SK-N-SH (cell line): ENCODE data around the gene SEC61A1. TPM values are rescaled to one million over a fixed set of nuclear protein-coding genes. Genes with fewer than 3 reads are reported as not detected.

ENCODE experiments used
- CTCF ChIA-PET: fragments of 300-600, 350-600 bp; formaldehyde crosslinking; extraction: SDS; loops from one replicate; lab custom pipeline; 2021; lab: Yijun Ruan, JAX
- POLR2A ChIA-PET: fragments of 350-600 bp; sonication (Branson Sonifier 250); formaldehyde crosslinking; extraction: SDS; loops from one replicate; lab custom pipeline; 2020; ENCODE audit warnings: antibody characterized with exemption, inconsistent platforms; lab: Yijun Ruan, JAX
- DNase-seq: peaks from one replicate; pipeline ENCODE4 v3.0.0; 2012
- H2AFZ ChIP-seq: fragments of 200-600 bp; sonication (generic); 2 replicates; pipeline ENCODE4 v1.8.1; 2016; ENCODE audit warnings: antibody characterized with exemption, mild to moderate bottlenecking, low read depth
- H3F3A ChIP-seq: fragments of 200-600 bp; sonication (generic); replicated peaks from 2 replicates; pipeline ENCODE3; 2016; ENCODE audit warnings: antibody characterized with exemption, mild to moderate bottlenecking; ENCODE audit not compliant: insufficient read depth
- H3K27ac ChIP-seq, 2 experiments: fragments of 200-500 bp in 1 of 2; fragments of 200-600 bp in 1 of 2; sonication (Bioruptor generic) in 1 of 2; sonication (generic), shearing (Covaris generic) in 1 of 2; 2 replicates each; pipeline versions ENCODE4 v1.5.1 to v1.6.1; 2014 to 2016; ENCODE audit warnings: low read depth in 2 of 2, inconsistent platforms in 1 of 2, low read length in 1 of 2, mild to moderate bottlenecking in 1 of 2, mixed read lengths in 1 of 2
- H3K27me3 ChIP-seq: fragments of 200-600 bp; sonication (generic), shearing (Covaris generic); 2 replicates; pipeline ENCODE4 v1.6.1; 2016; ENCODE audit warnings: mixed run types; ENCODE audit not compliant: insufficient read depth
- H3K36me3 ChIP-seq, 2 experiments: fragments of 200-500 bp in 1 of 2; fragments of 200-600 bp in 1 of 2; sonication (Bioruptor generic) in 1 of 2; sonication (generic) in 1 of 2; replicated peaks in 1 of 2; 2 replicates each; pipeline versions ENCODE3 to v1.5.1; 2014 to 2016; ENCODE audit warnings: low read length in 1 of 2, mild to moderate bottlenecking in 1 of 2; ENCODE audit not compliant: insufficient read depth in 2 of 2, control insufficient read depth in 1 of 2
- H3K4me1 ChIP-seq, 2 experiments: fragments of 200-500 bp in 1 of 2; fragments of 200-600 bp in 1 of 2; sonication (Bioruptor generic) in 1 of 2; sonication (generic), shearing (Covaris generic) in 1 of 2; 2 replicates each; pipeline versions ENCODE4 v1.5.1 to v1.6.1; 2014 to 2016; ENCODE audit warnings: low read depth in 1 of 2, low read length in 1 of 2, mixed run types in 1 of 2; ENCODE audit not compliant: insufficient read depth in 2 of 2, control insufficient read depth in 1 of 2
- H3K4me2 ChIP-seq: fragments of 200-600 bp; sonication (generic), shearing (Covaris generic); 2 replicates; pipeline ENCODE4 v1.6.1; 2017; ENCODE audit warnings: mixed run types
- H3K4me3 ChIP-seq, 2 experiments: fragments of 200-500 bp in 1 of 2; fragments of 200-600 bp in 1 of 2; sonication (Bioruptor generic) in 1 of 2; sonication (generic), shearing (Covaris generic) in 1 of 2; 2 replicates each; pipeline versions ENCODE4 v1.5.1 to v1.8.1; 2014 to 2016; ENCODE audit warnings: low read depth in 2 of 2, inconsistent platforms in 1 of 2, low read length in 1 of 2, mild to moderate bottlenecking in 1 of 2, mixed read lengths in 1 of 2, moderate library complexity in 1 of 2
- H3K79me2 ChIP-seq: fragments of 200-600 bp; sonication (generic); 2 replicates; pipeline ENCODE4 v1.8.1; 2017; ENCODE audit warnings: mild to moderate bottlenecking; ENCODE audit not compliant: insufficient read depth
- H3K9ac ChIP-seq: fragments of 200-600 bp; sonication (generic); 2 replicates; pipeline ENCODE4 v1.6.1; 2017; ENCODE audit warnings: mixed run types
- H3K9me2 ChIP-seq: fragments of 200-600 bp; sonication (generic); 2 replicates; pipeline ENCODE4 v1.6.1; 2017; ENCODE audit warnings: mixed run types
- H3K9me3 ChIP-seq: fragments of 200-600 bp; sonication (generic); 2 replicates; pipeline ENCODE4 v1.6.1; 2017; ENCODE audit warnings: mixed run types, mild to moderate bottlenecking, moderate library complexity
- H4K20me1 ChIP-seq: fragments of 200-600 bp; sonication (generic); 2 replicates; pipeline ENCODE4 v1.6.1; 2017; ENCODE audit warnings: mild to moderate bottlenecking, mixed run types; ENCODE audit not compliant: insufficient read depth
- ELF1 ChIP-seq: IDR thresholded peaks from 2 replicates; pipeline ENCODE4 v1.4.0; 2012
- NFIC ChIP-seq: IDR thresholded peaks from 2 replicates; pipeline ENCODE4 v1.4.0; 2012; ENCODE audit warnings: borderline replicate concordance
- RCOR1 ChIP-seq: fragments of 150-350 bp; IDR thresholded peaks from 2 replicates; pipeline ENCODE4 v1.6.1; 2017; ENCODE audit warnings: antibody characterized with exemption, low read length
- RXRA ChIP-seq: IDR thresholded peaks from 2 replicates; pipeline ENCODE4 v1.4.0; 2012; ENCODE audit warnings: low read depth, mild to moderate bottlenecking, borderline replicate concordance
- SIN3A ChIP-seq: IDR thresholded peaks from 2 replicates; pipeline ENCODE4 v1.6.1; 2012; ENCODE audit warnings: low read depth, mild to moderate bottlenecking, low read length, moderate library complexity, borderline replicate concordance
- SMC3 ChIP-seq: IDR thresholded peaks from 2 replicates; pipeline ENCODE4 v1.6.1; 2012; ENCODE audit warnings: low read depth, low read length, improper control_type of control experiment
- TAF1 ChIP-seq: IDR thresholded peaks from 2 replicates; pipeline ENCODE4 v1.6.1; 2012; ENCODE audit warnings: low read depth, mild to moderate bottlenecking, low read length, moderate library complexity, borderline replicate concordance
- WGBS: methylation state at CpG from one replicate; pipeline ENCODE4 v1.1.6; 2017; ENCODE audit warnings: low lambda C conversion rate; 5-methylcytosine and 5-hydroxymethylcytosine counted together
- polyA plus RNA-seq, 3 experiments: library from polyadenylated mRNA; depleted of rRNA; stranded (reverse); fragments of >200 nt; gene quantifications; 2 replicates each; pipeline ENCODE4 v1.2.3, GENCODE V29; 2012
- TF ChIP-seq, protein P1 (sequence below): IDR thresholded peaks from 2 replicates; pipeline ENCODE4; 2012
- TF ChIP-seq, protein P2 (sequence below): IDR thresholded peaks from 2 replicates; pipeline ENCODE4 v1.4.0; 2012; ENCODE audit warnings: low read depth, borderline replicate concordance
- TF ChIP-seq, protein P3 (sequence below): IDR thresholded peaks from 2 replicates; pipeline ENCODE4 v1.6.1; 2012; ENCODE audit warnings: mild to moderate bottlenecking, low read depth, low read length, moderate library complexity
- TF ChIP-seq, protein P4 (sequence below): IDR thresholded peaks from 2 replicates; pipeline ENCODE4 v1.4.0; 2012; ENCODE audit warnings: low read depth, borderline replicate concordance
- TF ChIP-seq, protein P5 (sequence below): fragments of 150-350 bp; IDR thresholded peaks from 2 replicates; pipeline ENCODE4 v1.6.1; 2017; ENCODE audit warnings: antibody characterized with exemption, low read length, low read depth, borderline replicate concordance
- TF ChIP-seq, protein P6 (sequence below): fragments of 150-350 bp; IDR thresholded peaks from 2 replicates; pipeline ENCODE4 v1.6.1; 2016; ENCODE audit warnings: mild to moderate bottlenecking, low read depth, low read length

The SEC61A1 gene
- polyA plus RNA-seq, 1 of the 3 experiments (the other 2 are of a cell fraction): 153 TPM

DNA sequence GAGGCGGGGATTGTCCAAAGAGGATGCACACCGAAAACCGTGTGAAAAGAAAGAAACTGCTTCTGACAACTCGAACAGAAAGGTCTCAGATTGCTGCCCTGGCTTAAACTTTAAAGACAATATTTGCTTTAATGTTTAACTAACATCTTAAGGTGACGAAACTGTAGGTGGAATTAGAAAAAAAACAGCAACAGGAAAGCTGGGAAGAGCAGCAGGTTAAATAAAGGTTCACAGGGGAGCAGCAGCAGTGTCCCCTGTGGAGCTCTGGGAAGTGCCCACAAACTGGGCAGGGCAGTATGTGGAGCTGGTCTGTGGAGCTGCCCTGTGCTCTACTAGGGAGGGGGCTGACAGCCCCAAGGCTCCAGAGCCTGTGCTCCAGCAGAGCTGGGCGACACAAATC lies 46.0 kb downstream of the SEC61A1 start:
- H3K9me3 ChIP-seq: no peaks in the 10 kb centered on the region
- no peak overlapping the region; a peak in 1 of 4 replicates for H3K27ac ChIP-seq
- H4K20me1 ChIP-seq: no peaks in the 10 kb centered on the region
- 86% methylated on average over 6 of the region's 6 CpGs for WGBS
- no peak overlapping the region for H3K4me2 ChIP-seq
- no peaks in the 10 kb centered on the region for H3K27me3 ChIP-seq
- ChIA-PET POLR2A (no interaction called here), CTCF (interaction anchor here (1.4 to 2.8 kb wide), 4 partner anchors 21 to 486 kb away, joined by 4 to 18 read pairs (median 4); no protein-coding TSS in a partner anchor)
- H3K9me2 ChIP-seq: no peaks in the 10 kb centered on the region
- no peak overlapping the region for H3K4me3 ChIP-seq
- TF ChIP-seq NFIC: no peak
- TF ChIP-seq, protein P1, sequence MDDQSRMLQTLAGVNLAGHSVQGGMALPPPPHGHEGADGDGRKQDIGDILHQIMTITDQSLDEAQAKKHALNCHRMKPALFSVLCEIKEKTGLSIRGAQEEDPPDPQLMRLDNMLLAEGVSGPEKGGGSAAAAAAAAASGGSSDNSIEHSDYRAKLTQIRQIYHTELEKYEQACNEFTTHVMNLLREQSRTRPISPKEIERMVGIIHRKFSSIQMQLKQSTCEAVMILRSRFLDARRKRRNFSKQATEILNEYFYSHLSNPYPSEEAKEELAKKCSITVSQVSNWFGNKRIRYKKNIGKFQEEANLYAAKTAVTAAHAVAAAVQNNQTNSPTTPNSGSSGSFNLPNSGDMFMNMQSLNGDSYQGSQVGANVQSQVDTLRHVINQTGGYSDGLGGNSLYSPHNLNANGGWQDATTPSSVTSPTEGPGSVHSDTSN: no peak
- TF ChIP-seq, protein P2, sequence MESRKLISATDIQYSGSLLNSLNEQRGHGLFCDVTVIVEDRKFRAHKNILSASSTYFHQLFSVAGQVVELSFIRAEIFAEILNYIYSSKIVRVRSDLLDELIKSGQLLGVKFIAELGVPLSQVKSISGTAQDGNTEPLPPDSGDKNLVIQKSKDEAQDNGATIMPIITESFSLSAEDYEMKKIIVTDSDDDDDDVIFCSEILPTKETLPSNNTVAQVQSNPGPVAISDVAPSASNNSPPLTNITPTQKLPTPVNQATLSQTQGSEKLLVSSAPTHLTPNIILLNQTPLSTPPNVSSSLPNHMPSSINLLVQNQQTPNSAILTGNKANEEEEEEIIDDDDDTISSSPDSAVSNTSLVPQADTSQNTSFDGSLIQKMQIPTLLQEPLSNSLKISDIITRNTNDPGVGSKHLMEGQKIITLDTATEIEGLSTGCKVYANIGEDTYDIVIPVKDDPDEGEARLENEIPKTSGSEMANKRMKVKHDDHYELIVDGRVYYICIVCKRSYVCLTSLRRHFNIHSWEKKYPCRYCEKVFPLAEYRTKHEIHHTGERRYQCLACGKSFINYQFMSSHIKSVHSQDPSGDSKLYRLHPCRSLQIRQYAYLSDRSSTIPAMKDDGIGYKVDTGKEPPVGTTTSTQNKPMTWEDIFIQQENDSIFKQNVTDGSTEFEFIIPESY: no peak
- TF ChIP-seq, protein P3, sequence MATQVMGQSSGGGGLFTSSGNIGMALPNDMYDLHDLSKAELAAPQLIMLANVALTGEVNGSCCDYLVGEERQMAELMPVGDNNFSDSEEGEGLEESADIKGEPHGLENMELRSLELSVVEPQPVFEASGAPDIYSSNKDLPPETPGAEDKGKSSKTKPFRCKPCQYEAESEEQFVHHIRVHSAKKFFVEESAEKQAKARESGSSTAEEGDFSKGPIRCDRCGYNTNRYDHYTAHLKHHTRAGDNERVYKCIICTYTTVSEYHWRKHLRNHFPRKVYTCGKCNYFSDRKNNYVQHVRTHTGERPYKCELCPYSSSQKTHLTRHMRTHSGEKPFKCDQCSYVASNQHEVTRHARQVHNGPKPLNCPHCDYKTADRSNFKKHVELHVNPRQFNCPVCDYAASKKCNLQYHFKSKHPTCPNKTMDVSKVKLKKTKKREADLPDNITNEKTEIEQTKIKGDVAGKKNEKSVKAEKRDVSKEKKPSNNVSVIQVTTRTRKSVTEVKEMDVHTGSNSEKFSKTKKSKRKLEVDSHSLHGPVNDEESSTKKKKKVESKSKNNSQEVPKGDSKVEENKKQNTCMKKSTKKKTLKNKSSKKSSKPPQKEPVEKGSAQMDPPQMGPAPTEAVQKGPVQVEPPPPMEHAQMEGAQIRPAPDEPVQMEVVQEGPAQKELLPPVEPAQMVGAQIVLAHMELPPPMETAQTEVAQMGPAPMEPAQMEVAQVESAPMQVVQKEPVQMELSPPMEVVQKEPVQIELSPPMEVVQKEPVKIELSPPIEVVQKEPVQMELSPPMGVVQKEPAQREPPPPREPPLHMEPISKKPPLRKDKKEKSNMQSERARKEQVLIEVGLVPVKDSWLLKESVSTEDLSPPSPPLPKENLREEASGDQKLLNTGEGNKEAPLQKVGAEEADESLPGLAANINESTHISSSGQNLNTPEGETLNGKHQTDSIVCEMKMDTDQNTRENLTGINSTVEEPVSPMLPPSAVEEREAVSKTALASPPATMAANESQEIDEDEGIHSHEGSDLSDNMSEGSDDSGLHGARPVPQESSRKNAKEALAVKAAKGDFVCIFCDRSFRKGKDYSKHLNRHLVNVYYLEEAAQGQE: no peak
- no peak for TF ChIP-seq RXRA
- no peak for TF ChIP-seq SIN3A
- TF ChIP-seq RCOR1: no peak
- TF ChIP-seq, protein P4, sequence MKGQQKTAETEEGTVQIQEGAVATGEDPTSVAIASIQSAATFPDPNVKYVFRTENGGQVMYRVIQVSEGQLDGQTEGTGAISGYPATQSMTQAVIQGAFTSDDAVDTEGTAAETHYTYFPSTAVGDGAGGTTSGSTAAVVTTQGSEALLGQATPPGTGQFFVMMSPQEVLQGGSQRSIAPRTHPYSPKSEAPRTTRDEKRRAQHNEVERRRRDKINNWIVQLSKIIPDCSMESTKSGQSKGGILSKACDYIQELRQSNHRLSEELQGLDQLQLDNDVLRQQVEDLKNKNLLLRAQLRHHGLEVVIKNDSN: no peak
- TF ChIP-seq, protein P5, sequence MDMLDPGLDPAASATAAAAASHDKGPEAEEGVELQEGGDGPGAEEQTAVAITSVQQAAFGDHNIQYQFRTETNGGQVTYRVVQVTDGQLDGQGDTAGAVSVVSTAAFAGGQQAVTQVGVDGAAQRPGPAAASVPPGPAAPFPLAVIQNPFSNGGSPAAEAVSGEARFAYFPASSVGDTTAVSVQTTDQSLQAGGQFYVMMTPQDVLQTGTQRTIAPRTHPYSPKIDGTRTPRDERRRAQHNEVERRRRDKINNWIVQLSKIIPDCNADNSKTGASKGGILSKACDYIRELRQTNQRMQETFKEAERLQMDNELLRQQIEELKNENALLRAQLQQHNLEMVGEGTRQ: no peak
- TF ChIP-seq ELF1: no peak
- TF ChIP-seq, protein P6, sequence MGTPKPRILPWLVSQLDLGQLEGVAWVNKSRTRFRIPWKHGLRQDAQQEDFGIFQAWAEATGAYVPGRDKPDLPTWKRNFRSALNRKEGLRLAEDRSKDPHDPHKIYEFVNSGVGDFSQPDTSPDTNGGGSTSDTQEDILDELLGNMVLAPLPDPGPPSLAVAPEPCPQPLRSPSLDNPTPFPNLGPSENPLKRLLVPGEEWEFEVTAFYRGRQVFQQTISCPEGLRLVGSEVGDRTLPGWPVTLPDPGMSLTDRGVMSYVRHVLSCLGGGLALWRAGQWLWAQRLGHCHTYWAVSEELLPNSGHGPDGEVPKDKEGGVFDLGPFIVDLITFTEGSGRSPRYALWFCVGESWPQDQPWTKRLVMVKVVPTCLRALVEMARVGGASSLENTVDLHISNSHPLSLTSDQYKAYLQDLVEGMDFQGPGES: no peak
- no peak for TF ChIP-seq TAF1
- TF ChIP-seq SMC3: no peak
- TF ChIP-seq, all 33 proteins: peak for 0
- no peak for DNase-seq
- Histone ChIP-seq H2AFZ (no peak overlapping the region), H3F3A (no peaks in the 10 kb centered on the region), H3K36me3 (peaks cover 27 to 91% of the 10 kb centered on the region in 2 experiments), H3K79me2 (no peaks in the 10 kb centered on the region), H3K4me1 (peaks cover 9 to 12% of the 10 kb centered on the region in 2 experiments; a peak in 2 of 4 replicates), H3K9ac (no peak overlapping the region)
